Peyer's patch (tissue), 4 donors: ENCODE results near the gene FBXW5.

ENCODE experiments used
- POLR2A ChIP-seq, 2 donors: fragments of 450-650 bp; IDR thresholded peaks; one replicate each; pipeline ENCODE4 v1.5.1; 2017; ENCODE audit warnings: antibody characterized with exemption in 2 of 2, mild to moderate bottlenecking in 2 of 2, moderate library complexity in 2 of 2
- TF ChIP-seq, protein P1 (sequence below), 6 experiments: fragments of 450-650 bp in 4 of 6; fragments of 200-600 bp in 2 of 6; sonication (generic) in 1 of 6; IDR thresholded peaks; one replicate each; pipeline ENCODE4 v1.5.1; 2017 to 2019; ENCODE audit warnings: antibody characterized with exemption in 6 of 6, mild to moderate bottlenecking in 3 of 6, moderate library complexity in 1 of 6

DNA sequence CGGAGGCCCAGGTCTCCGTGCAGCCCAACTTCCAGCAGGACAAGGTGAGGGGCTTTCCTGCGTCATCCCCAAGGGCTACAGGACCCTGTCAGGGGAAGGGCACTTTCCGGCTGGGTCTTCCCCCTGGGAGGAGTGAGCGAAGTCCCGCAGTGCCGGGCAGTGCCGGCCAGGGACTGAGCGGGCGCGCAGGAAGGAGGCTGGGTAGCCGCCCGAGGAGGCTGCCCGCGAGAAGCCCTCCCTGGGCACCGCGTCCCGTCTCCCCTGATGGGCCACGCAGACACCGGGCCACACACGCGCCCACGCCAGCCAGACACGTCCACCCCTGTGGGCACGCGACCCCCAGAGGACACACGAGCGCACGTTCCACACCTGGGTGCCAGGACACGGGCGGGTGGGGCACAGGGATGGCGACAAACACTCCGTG lies 33.1 kb upstream of the FBXW5 start:
- TF ChIP-seq POLR2A (IDR thresholded peaks at IDR 0.05), result no peak
- TF ChIP-seq, protein P1, sequence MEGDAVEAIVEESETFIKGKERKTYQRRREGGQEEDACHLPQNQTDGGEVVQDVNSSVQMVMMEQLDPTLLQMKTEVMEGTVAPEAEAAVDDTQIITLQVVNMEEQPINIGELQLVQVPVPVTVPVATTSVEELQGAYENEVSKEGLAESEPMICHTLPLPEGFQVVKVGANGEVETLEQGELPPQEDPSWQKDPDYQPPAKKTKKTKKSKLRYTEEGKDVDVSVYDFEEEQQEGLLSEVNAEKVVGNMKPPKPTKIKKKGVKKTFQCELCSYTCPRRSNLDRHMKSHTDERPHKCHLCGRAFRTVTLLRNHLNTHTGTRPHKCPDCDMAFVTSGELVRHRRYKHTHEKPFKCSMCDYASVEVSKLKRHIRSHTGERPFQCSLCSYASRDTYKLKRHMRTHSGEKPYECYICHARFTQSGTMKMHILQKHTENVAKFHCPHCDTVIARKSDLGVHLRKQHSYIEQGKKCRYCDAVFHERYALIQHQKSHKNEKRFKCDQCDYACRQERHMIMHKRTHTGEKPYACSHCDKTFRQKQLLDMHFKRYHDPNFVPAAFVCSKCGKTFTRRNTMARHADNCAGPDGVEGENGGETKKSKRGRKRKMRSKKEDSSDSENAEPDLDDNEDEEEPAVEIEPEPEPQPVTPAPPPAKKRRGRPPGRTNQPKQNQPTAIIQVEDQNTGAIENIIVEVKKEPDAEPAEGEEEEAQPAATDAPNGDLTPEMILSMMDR (IDR thresholded peaks at IDR 0.05), result no peak
